CD4-positive, alpha-beta T cell (primary cell): Measurements from ENCODE around the gene DNAH9. TPM values are rescaled to one million over a fixed set of nuclear protein-coding genes. Genes with fewer than 3 reads are reported as not detected.

Source experiments
- ATAC-seq: fragments of 200-7000 bp; cut with Tn5 transposase; one replicate; pipeline ENCODE4 v1.10.0; 2022; ENCODE audit warnings: mild to moderate bottlenecking; ENCODE audit not compliant: poor library complexity
- CTCF ChIA-PET: fragments of 350-600 bp; sonication (Branson Sonifier 250); formaldehyde crosslinking; loops from one replicate; lab custom pipeline; 2021; ENCODE audit warnings: antibody characterized with exemption, inconsistent platforms; lab: Charles Lee
- POLR2A ChIA-PET: fragments of 350-600 bp; sonication (Branson Sonifier 250); formaldehyde crosslinking; loops from one replicate; lab custom pipeline; 2021; ENCODE audit warnings: antibody characterized with exemption, inconsistent platforms; lab: Charles Lee
- DNase-seq, 14 experiments: peaks; one replicate each; pipeline ENCODE4 v3.0.0-alpha.2; 2013 to 2020; ENCODE audit warnings: mixed read lengths in 2 of 14
- H3K27ac ChIP-seq, 2 donors: one replicate each; pipeline versions ENCODE4 v1.5.1 to v1.7.0; 2013; ENCODE audit warnings: low read length in 2 of 2, low read depth in 1 of 2, mild to moderate bottlenecking in 1 of 2
- H3K27me3 ChIP-seq, 2 experiments: 1 replicate in 1 of 2; 2 replicates in 1 of 2; pipeline versions ENCODE4 v1.6.1 to v1.7.0; 2013; ENCODE audit warnings: low read length in 2 of 2, control low read depth in 1 of 2, mild to moderate bottlenecking in 1 of 2, moderate library complexity in 1 of 2; ENCODE audit not compliant: insufficient read depth in 2 of 2, control insufficient read depth in 1 of 2
- H3K36me3 ChIP-seq: one replicate; pipeline ENCODE4 v1.6.1; 2013; ENCODE audit warnings: low read length, control low read depth; ENCODE audit not compliant: insufficient read depth
- H3K4me1 ChIP-seq: one replicate; pipeline ENCODE4 v1.6.1; 2013; ENCODE audit warnings: low read length, control low read depth; ENCODE audit not compliant: insufficient read depth
- H3K4me3 ChIP-seq: one replicate; pipeline ENCODE4 v1.5.1; 2013; ENCODE audit warnings: mild to moderate bottlenecking, low read length, moderate library complexity
- H3K9me3 ChIP-seq, 2 experiments: 1 replicate in 1 of 2; 2 replicates in 1 of 2; pipeline versions ENCODE4 v1.6.1 to v1.7.0; 2013; ENCODE audit warnings: low read length in 2 of 2, mild to moderate bottlenecking in 2 of 2, control low read depth in 1 of 2, moderate library complexity in 1 of 2; ENCODE audit not compliant: control insufficient read depth in 1 of 2, insufficient read depth in 1 of 2
- H3K27ac Mint-ChIP-seq: one replicate; pipeline ENCODE4 v1.8.0; 2020; ENCODE audit warnings: mixed read lengths
- H3K27me3 Mint-ChIP-seq: one replicate; pipeline ENCODE4 v1.8.0; 2021; ENCODE audit warnings: mixed read lengths
- H3K36me3 Mint-ChIP-seq: one replicate; pipeline ENCODE4 v1.8.0; 2021; ENCODE audit warnings: low read depth, mixed read lengths
- H3K4me1 Mint-ChIP-seq: one replicate; pipeline ENCODE4 v1.8.0; 2021; ENCODE audit warnings: low read depth, mixed read lengths
- H3K4me3 Mint-ChIP-seq: one replicate; pipeline ENCODE4 v1.8.0; 2020; ENCODE audit warnings: mild to moderate bottlenecking, mixed read lengths
- H3K9me3 Mint-ChIP-seq: one replicate; pipeline ENCODE4 v1.8.0; 2020; ENCODE audit warnings: mixed read lengths
- CTCF ChIP-seq: fragments of 200-600 bp; IDR thresholded peaks from one replicate; pipeline ENCODE4 v1.8.0; 2022; ENCODE audit warnings: antibody characterized with exemption, mild to moderate bottlenecking
- intact Hi-C, 2 experiments: fragments of 100-400 bp; cut with DNase I in 1 of 2; cut with micrococcal nuclease in 1 of 2; formaldehyde crosslinking; loops; one replicate each; pipeline versions ENCODE4 v1.15.1 to v1.9.0; 2023 to 2025; cut with DNase I, micrococcal nuclease
- total RNA-seq, 174 experiments: library from RNA in 2 of 174; stranded (reverse) in 2 of 174; gene quantifications; one replicate each; pipeline ENCODE4 v1.2.3 and lab custom pipeline; 2021 to 2026

Gene DNAH9
- total RNA-seq, 2 experiments from 2014 or later = not detected

DNA sequence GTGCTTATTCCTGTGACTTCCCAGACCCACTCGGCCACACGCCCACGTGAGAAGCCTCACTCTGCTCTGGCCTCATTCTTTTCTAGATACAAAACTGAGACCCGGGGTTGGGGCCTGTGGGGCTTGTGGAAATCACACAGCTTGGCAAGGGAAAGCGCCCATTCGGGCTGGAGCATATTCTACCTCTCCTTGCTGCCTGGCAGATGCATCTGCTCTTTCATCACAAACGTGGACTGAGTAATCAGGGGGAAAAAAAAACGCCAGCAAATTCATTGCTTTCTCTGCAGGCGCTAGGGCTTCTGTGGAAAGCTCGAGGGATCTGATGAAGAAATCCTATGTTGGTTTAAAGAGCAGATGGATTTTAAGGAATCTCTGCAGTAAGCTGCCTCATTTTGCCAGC lies 44.4 kb downstream of the DNAH9 start:
- Histone ChIP-seq H3K4me3 (no peak overlapping the region), H3K9me3 (peaks cover 0 to 17% of the 10 kb centered on the region in 2 experiments), H3K4me1 (no peaks in the 10 kb centered on the region), H3K27me3 (no peaks in the 10 kb centered on the region), H3K27ac (no peak overlapping the region), H3K36me3 (no peaks in the 10 kb centered on the region)
- H3K9me3 Mint-ChIP-seq = no peaks in the 10 kb centered on the region
- intact Hi-C loops = loop anchor here in 1 of 2 experiments (5.0 kb wide), 1 partner anchor 995 kb away; no protein-coding TSS in a partner anchor
- H3K36me3 Mint-ChIP-seq = no peaks in the 10 kb centered on the region
- no peak overlapping the region for H3K4me3 Mint-ChIP-seq
- ATAC-seq (no peak), DNase-seq (no peak)
- no peak for TF ChIP-seq CTCF
- POLR2A ChIA-PET = no interaction called here
- H3K4me1 Mint-ChIP-seq = no peaks in the 10 kb centered on the region
- no peaks in the 10 kb centered on the region for H3K27me3 Mint-ChIP-seq
- H3K27ac Mint-ChIP-seq = no peak overlapping the region
- CTCF ChIA-PET = no interaction called here

GRCh38 chr17:11643851-11644250 lies 45.6 kb downstream of the DNAH9 start:
- Mint-ChIP-seq H3K27me3 (no peaks in the 10 kb centered on the region), H3K36me3 (no peaks in the 10 kb centered on the region), H3K4me1 (no peaks in the 10 kb centered on the region), H3K27ac (no peak overlapping the region), H3K9me3 (no peaks in the 10 kb centered on the region), H3K4me3 (no peak overlapping the region)
- POLR2A ChIA-PET = no interaction called here
- Histone ChIP-seq H3K27me3 (no peaks in the 10 kb centered on the region), H3K27ac (no peak overlapping the region), H3K36me3 (no peaks in the 10 kb centered on the region), H3K9me3 (peaks cover 0 to 13% of the 10 kb centered on the region in 2 experiments), H3K4me3 (no peak overlapping the region), H3K4me1 (no peaks in the 10 kb centered on the region)
- no peak for TF ChIP-seq CTCF
- ATAC-seq (no peak), DNase-seq (no peak)
- CTCF ChIA-PET = no interaction called here
- intact Hi-C loops = loop anchor here in 1 of 2 experiments (5.0 kb wide), 1 partner anchor 997 kb away; no protein-coding TSS in a partner anchor

- DNase-seq = peak in 10 of 14 experiments; percentile 1 to 58 (median 16)
- Mint-ChIP-seq H3K4me3 (no peak overlapping the region), H3K4me1 (no peaks in the 10 kb centered on the region), H3K27me3 (no peaks in the 10 kb centered on the region), H3K9me3 (no peaks in the 10 kb centered on the region), H3K27ac (no peak overlapping the region), H3K36me3 (no peaks in the 10 kb centered on the region)
- ChIA-PET POLR2A (no interaction called here), CTCF (no interaction called here)
- no peak for ATAC-seq
- H3K4me1 ChIP-seq = no peaks in the 10 kb centered on the region
- TF ChIP-seq CTCF = peak; percentile 66
- peaks cover 0 to 13% of the 10 kb centered on the region in 2 experiments for H3K9me3 ChIP-seq
- no peaks in the 10 kb centered on the region for H3K36me3 ChIP-seq
- no peaks in the 10 kb centered on the region for H3K27me3 ChIP-seq
- H3K4me3 ChIP-seq = no peak overlapping the region
- no peak overlapping the region for H3K27ac ChIP-seq
- intact Hi-C loops = loop anchor here in 1 of 2 experiments (5.0 kb wide), 1 partner anchor 997 kb away; no protein-coding TSS in a partner anchor
Measured at GRCh38 chr17:11644265-11645212, 46.3 kb downstream of the DNAH9 start.
